Hepatocyte (in vitro differentiated cells): ENCODE results near the gene KCNE4. TPM values are rescaled to one million over a fixed set of nuclear protein-coding genes. Genes with fewer than 3 reads are reported as not detected.

Source experiments
- DNase-seq: peaks from one replicate; pipeline ENCODE4 v3.0.0-alpha.2; 2016; ENCODE audit warnings: low spot score
- H2AFZ ChIP-seq: fragments of 200-600 bp; sonication (generic); 2 replicates; pipeline ENCODE4 v1.6.0; 2016; ENCODE audit warnings: antibody characterized with exemption, mild to moderate bottlenecking
- H3K27ac ChIP-seq: fragments of 200-600 bp; sonication (generic); 2 replicates; pipeline ENCODE4 v1.5.1; 2016; ENCODE audit warnings: mild to moderate bottlenecking
- H3K27me3 ChIP-seq: fragments of 200-600 bp; sonication (generic); 2 replicates; pipeline ENCODE4 v1.6.1; 2016
- H3K36me3 ChIP-seq: fragments of 200-600 bp; sonication (generic); replicated peaks from 2 replicates; pipeline ENCODE4 v1.5.1; 2016; ENCODE audit warnings: low read depth; ENCODE audit not compliant: insufficient read depth
- H3K4me1 ChIP-seq: fragments of 200-600 bp; sonication (generic); 2 replicates; pipeline ENCODE4 v1.5.1; 2016; ENCODE audit warnings: mild to moderate bottlenecking, moderate library complexity; ENCODE audit not compliant: insufficient read depth
- H3K4me2 ChIP-seq: fragments of 200-600 bp; sonication (generic); 2 replicates; pipeline ENCODE4 v1.6.0; 2016
- H3K4me3 ChIP-seq: fragments of 200-600 bp; sonication (generic); 2 replicates; pipeline ENCODE4 v1.5.1; 2016; ENCODE audit warnings: mild to moderate bottlenecking
- H3K79me2 ChIP-seq: fragments of 200-600 bp; sonication (generic); 2 replicates; pipeline ENCODE4 v1.6.0; 2017; ENCODE audit warnings: mild to moderate bottlenecking
- H3K9me2 ChIP-seq: fragments of 200-600 bp; sonication (generic); replicated peaks from 2 replicates; pipeline ENCODE4 v1.6.0; 2017; ENCODE audit warnings: mild to moderate bottlenecking; ENCODE audit not compliant: insufficient read depth
- H3K9me3 ChIP-seq: fragments of 200-600 bp; sonication (generic); 2 replicates; pipeline ENCODE4 v1.5.1; 2016; ENCODE audit warnings: low read depth, mild to moderate bottlenecking
- H4K20me1 ChIP-seq: fragments of 200-600 bp; sonication (generic); 2 replicates; pipeline ENCODE4 v1.6.0; 2016; ENCODE audit warnings: mild to moderate bottlenecking; ENCODE audit not compliant: insufficient read depth, poor library complexity, severe bottlenecking
- EZH2 ChIP-seq: fragments of 200-600 bp; sonication (generic); IDR thresholded peaks from 2 replicates; pipeline ENCODE4 v1.6.1; 2016; ENCODE audit warnings: antibody characterized with exemption, mild to moderate bottlenecking, borderline replicate concordance
- EZH2phosphoT487 ChIP-seq: fragments of 200-600 bp; sonication (generic); IDR thresholded peaks from one replicate; pipeline ENCODE4 v1.6.1; 2018; ENCODE audit warnings: antibody characterized with exemption, mild to moderate bottlenecking, low read depth, moderate library complexity; ENCODE audit not compliant: unreplicated experiment, severe bottlenecking
- WGBS: methylation state at CpG from one replicate; pipeline ENCODE4 v1.1.6; 2016; ENCODE audit warnings: low lambda C conversion rate; ENCODE audit errors: missing lambda C conversion rate; 5-methylcytosine and 5-hydroxymethylcytosine counted together
- polyA plus RNA-seq: library from polyadenylated mRNA; unstranded; fragments of >200 nt; fragmentation: Nextera tagmentation; extraction: Ambion mirVana; gene quantifications from 2 replicates; pipeline ENCODE4 v1.2.1, GENCODE V29; 2016
- total RNA-seq: library from RNA; depleted of rRNA; stranded (reverse); fragments of >200 nt; gene quantifications from 2 replicates; pipeline ENCODE4 v1.2.3, GENCODE V29; 2014
- TF ChIP-seq, protein P1 (sequence below): fragments of 200-600 bp; sonication (generic); IDR thresholded peaks from 2 replicates; pipeline ENCODE4 v1.5.1; 2016; ENCODE audit warnings: antibody characterized with exemption, mild to moderate bottlenecking; ENCODE audit not compliant: poor library complexity

The KCNE4 gene
- total and polyA plus RNA-seq, 2 experiments from 2014 or later: 51.4 to 54.6 TPM

DNA sequence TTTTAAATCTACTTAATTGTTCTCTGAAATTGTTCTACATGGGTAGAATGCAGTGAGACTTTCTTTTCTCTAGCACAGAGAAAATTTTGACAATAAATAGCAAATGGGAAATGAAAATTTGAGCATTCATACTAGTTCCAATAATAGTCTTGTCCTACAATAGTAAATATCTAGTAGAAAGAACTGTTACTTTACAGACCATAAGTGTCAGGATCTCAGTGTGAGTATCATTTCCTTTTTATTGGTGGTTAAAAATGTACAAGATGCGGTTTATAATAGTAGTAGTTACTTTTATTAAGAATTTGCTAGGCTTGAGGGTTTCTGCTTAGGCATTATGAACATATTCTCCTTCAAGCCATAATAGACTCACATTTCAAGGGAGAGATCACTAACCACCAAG, 43.2 kb downstream of the KCNE4 start:
- H4K20me1 ChIP-seq: no peaks in the 10 kb centered on the region
- H2AFZ ChIP-seq: no peak overlapping the region
- H3K9me2 ChIP-seq: no peaks in the 10 kb centered on the region
- H3K4me3 ChIP-seq: no peak overlapping the region
- H3K79me2 ChIP-seq: no peaks in the 10 kb centered on the region
- no peaks in the 10 kb centered on the region for H3K27me3 ChIP-seq
- no peak for DNase-seq
- no peaks in the 10 kb centered on the region for H3K36me3 ChIP-seq
- WGBS: 92% methylated on average over 1 of the region's 1 CpG
- H3K9me3 ChIP-seq: no peaks in the 10 kb centered on the region
- no peak overlapping the region for H3K27ac ChIP-seq
- H3K4me2 ChIP-seq: no peak overlapping the region
- H3K4me1 ChIP-seq: peaks cover 6% of the 10 kb centered on the region
- TF ChIP-seq, protein P1, sequence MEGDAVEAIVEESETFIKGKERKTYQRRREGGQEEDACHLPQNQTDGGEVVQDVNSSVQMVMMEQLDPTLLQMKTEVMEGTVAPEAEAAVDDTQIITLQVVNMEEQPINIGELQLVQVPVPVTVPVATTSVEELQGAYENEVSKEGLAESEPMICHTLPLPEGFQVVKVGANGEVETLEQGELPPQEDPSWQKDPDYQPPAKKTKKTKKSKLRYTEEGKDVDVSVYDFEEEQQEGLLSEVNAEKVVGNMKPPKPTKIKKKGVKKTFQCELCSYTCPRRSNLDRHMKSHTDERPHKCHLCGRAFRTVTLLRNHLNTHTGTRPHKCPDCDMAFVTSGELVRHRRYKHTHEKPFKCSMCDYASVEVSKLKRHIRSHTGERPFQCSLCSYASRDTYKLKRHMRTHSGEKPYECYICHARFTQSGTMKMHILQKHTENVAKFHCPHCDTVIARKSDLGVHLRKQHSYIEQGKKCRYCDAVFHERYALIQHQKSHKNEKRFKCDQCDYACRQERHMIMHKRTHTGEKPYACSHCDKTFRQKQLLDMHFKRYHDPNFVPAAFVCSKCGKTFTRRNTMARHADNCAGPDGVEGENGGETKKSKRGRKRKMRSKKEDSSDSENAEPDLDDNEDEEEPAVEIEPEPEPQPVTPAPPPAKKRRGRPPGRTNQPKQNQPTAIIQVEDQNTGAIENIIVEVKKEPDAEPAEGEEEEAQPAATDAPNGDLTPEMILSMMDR: no peak
- no peak for TF ChIP-seq EZH2
- no peak for TF ChIP-seq EZH2phosphoT487

DNA sequence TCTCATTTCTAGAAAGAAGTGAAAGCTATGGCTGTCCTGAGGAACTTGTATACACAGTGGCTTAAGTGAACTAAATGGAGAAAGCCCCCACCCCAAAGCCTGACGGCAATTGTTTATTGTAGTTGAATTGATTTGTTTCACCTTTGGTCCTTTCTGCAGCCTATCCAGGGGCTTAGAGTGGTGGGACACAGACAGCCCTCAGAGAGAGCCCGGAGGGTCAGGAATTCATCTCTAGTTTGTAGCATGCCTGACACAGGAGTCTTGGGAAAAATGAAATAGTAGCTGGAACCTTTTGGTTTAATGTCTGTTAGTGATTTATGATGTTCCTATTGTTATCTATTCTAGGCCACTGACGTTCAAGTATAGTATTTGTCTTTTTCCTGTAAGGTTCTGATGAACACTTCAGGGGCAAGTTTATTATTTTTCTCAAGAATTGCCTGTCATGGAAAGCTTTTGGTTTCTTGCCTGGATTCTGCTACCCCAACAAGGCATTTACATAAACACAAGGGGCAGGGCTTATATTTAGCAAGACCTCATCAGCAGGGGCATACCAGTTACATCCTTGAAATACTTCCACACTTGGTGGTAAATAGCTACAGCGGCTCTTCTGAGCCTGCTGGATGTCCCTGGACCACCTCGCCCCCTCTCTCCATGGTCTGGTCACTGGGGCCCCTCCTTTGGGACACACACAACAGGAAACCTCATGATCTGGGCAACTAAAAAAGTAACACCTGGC, 44.4 kb downstream of the KCNE4 start:
- Histone ChIP-seq H3K9me3 (no peaks in the 10 kb centered on the region), H3K4me1 (peaks cover 13% of the 10 kb centered on the region), H3K9me2 (no peaks in the 10 kb centered on the region), H3K4me2 (no peak overlapping the region), H4K20me1 (no peaks in the 10 kb centered on the region), H3K27me3 (no peaks in the 10 kb centered on the region), H3K27ac (no peak overlapping the region), H2AFZ (no peak overlapping the region), H3K4me3 (no peak overlapping the region), H3K36me3 (no peaks in the 10 kb centered on the region), H3K79me2 (no peaks in the 10 kb centered on the region)
- DNase-seq: no peak
- WGBS: 73% methylated on average over 5 of the region's 5 CpGs
- TF ChIP-seq EZH2phosphoT487 (no peak), EZH2 (no peak)
- TF ChIP-seq, protein P1: no peak

DNA sequence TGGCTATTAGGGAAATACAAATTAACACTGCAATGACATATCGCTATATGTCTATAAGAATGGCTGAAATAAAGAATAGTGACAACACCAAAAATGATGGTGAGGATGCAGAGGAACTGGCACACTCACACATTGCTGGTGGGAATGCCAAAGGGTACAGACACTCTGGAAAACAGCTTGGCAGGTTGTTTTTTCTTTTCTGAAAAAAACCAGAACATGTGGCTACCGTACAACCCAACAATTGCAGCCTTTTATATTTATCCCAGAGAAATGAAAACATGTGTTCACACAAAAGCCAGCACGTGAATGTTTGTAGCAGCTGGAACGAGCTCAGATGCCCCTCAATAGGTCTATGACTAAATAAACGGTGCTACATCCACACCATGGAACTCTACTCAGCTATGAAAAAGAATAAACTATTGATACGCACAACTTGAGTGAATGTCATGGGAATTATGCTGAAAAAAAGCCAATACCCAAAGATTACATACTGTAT, 45.9 kb downstream of the KCNE4 start:
- Histone ChIP-seq H3K36me3 (no peaks in the 10 kb centered on the region), H3K4me3 (no peak overlapping the region), H3K79me2 (no peaks in the 10 kb centered on the region), H3K9me2 (no peaks in the 10 kb centered on the region), H3K27me3 (no peaks in the 10 kb centered on the region), H4K20me1 (no peaks in the 10 kb centered on the region), H3K4me1 (peaks cover 13% of the 10 kb centered on the region), H3K27ac (no peak overlapping the region), H2AFZ (no peak overlapping the region), H3K4me2 (no peak overlapping the region), H3K9me3 (no peaks in the 10 kb centered on the region)
- no peak for DNase-seq
- TF ChIP-seq, protein P1: no peak
- no peak for TF ChIP-seq EZH2phosphoT487
- no peak for TF ChIP-seq EZH2
- whole genome bisulfite sequencing: 88% methylated on average over 6 of the region's 6 CpGs
